ENCODE data around the gene FOXO6. TPM values are rescaled to one million over a fixed set of nuclear protein-coding genes. Genes with fewer than 3 reads are reported as not detected.

Gene FOXO6
- total RNA-seq = 34.8 to 38.4 TPM (median 37.4 TPM) in 3 replicates

GRCh38 chr1:41360786-41361494 lies at the start of gene FOXO6:
Gene FOXO6, plus strand, starts transcription at chr1:41361434.
- Mint-ChIP-seq H3K4me1 (peaks cover 71% of the 10 kb centered on the region), H3K9me3 (no peaks in the 10 kb centered on the region), H3K4me3 (peak within 1 kb of the TSS; percentile 76), H3K27me3 (ENCODE audit: low read depth) (peaks cover 13% of the 10 kb centered on the region), H3K36me3 (no peaks in the 10 kb centered on the region), H3K27ac (peak within 1 kb of the TSS; percentile 86)
- TF ChIP-seq CTCF (IDR thresholded peaks at IDR 0.05; ENCODE audit: unreplicated experiment) = peak; percentile 75
- DNase-seq (ENCODE audit: low spot score in 2 of 2, unreplicated experiment in 2 of 2) = peak; percentile 98

GRCh38 chr1:41312991-41313645 lies 48.1 kb upstream of the FOXO6 start:
- no peak for TF ChIP-seq CTCF (IDR thresholded peaks at IDR 0.05; ENCODE audit: unreplicated experiment)
- Mint-ChIP-seq H3K27ac (no peak overlapping the region), H3K9me3 (peaks cover 8% of the 10 kb centered on the region), H3K27me3 (ENCODE audit: low read depth) (peaks cover 2% of the 10 kb centered on the region), H3K4me3 (no peak overlapping the region), H3K36me3 (no peaks in the 10 kb centered on the region), H3K4me1 (peaks cover 30% of the 10 kb centered on the region)
- DNase-seq (ENCODE audit: low spot score in 2 of 2, unreplicated experiment in 2 of 2) = no peak

- TF ChIP-seq CTCF (IDR thresholded peaks at IDR 0.05; ENCODE audit: unreplicated experiment) = peak; percentile 70
- Mint-ChIP-seq H3K9me3 (peaks cover 4% of the 10 kb centered on the region), H3K36me3 (no peaks in the 10 kb centered on the region), H3K4me1 (peaks cover 30% of the 10 kb centered on the region), H3K27me3 (ENCODE audit: low read depth) (peaks cover 2% of the 10 kb centered on the region), H3K27ac (no peak overlapping the region), H3K4me3 (no peak overlapping the region)
- DNase-seq (ENCODE audit: low spot score in 2 of 2, unreplicated experiment in 2 of 2) = no peak
Observed at GRCh38 chr1:41313661-41314131, 47.5 kb upstream of the FOXO6 start.

GRCh38 chr1:41314376-41315145 lies 46.7 kb upstream of the FOXO6 start:
- Mint-ChIP-seq H3K4me1 (peaks cover 31% of the 10 kb centered on the region), H3K36me3 (no peaks in the 10 kb centered on the region), H3K9me3 (no peaks in the 10 kb centered on the region), H3K4me3 (no peak overlapping the region), H3K27ac (peak overlapping the region; percentile 29), H3K27me3 (ENCODE audit: low read depth) (peaks cover 2% of the 10 kb centered on the region)
- TF ChIP-seq CTCF (IDR thresholded peaks at IDR 0.05; ENCODE audit: unreplicated experiment) = no peak
- DNase-seq (ENCODE audit: low spot score in 2 of 2, unreplicated experiment in 2 of 2) = no peak

- H3K4me1 Mint-ChIP-seq = peaks cover 38% of the 10 kb centered on the region
- H3K36me3 Mint-ChIP-seq = no peaks in the 10 kb centered on the region
- H3K27me3 Mint-ChIP-seq (ENCODE audit: low read depth) = peaks cover 2% of the 10 kb centered on the region
- no peaks in the 10 kb centered on the region for H3K9me3 Mint-ChIP-seq
- no peak overlapping the region for H3K4me3 Mint-ChIP-seq
- no peak for TF ChIP-seq CTCF (IDR thresholded peaks at IDR 0.05; ENCODE audit: unreplicated experiment)
- H3K27ac Mint-ChIP-seq = no peak overlapping the region
- no peak for DNase-seq (ENCODE audit: low spot score in 2 of 2, unreplicated experiment in 2 of 2)
Observed at GRCh38 chr1:41315146-41315822, 46.0 kb upstream of the FOXO6 start.

All from mesothelial cell of epicardium (in vitro differentiated cells).